K562 (cell line): Measurements from ENCODE around the gene TRAPPC12. TPM values are rescaled to one million over a fixed set of nuclear protein-coding genes. Genes with fewer than 3 reads are reported as not detected.

Source experiments
- BACH1 ChIP-seq: fragments of 200-800 bp; sonication (Bioruptor generic); IDR thresholded peaks from 2 replicates; pipeline ENCODE4 v1.6.1; 2016; ENCODE audit warnings: missing genetic modification characterization, missing compliant biosample characterization
- NR2F6 ChIP-seq: fragments of 450-650 bp; formaldehyde crosslinking; IDR thresholded peaks from 2 replicates; pipeline ENCODE4 v1.4.0; 2020; ENCODE audit warnings: mild to moderate bottlenecking
- TSC22D4 ChIP-seq: fragments of 450-650 bp; IDR thresholded peaks from 2 replicates; pipeline ENCODE4 v1.6.1; 2016; ENCODE audit warnings: missing genetic modification characterization, missing biosample characterization, control low read depth
- polyA plus RNA-seq, 8 experiments: library from polyadenylated mRNA; depleted of rRNA in 4 of 8; stranded (reverse) in 5 of 8; unstranded in 3 of 8; fragments of >200 nt; fragmentation: Nextera tagmentation in 2 of 8; fragmentation: Illumina TruSeq in 1 of 8; extraction: Ambion mirVana in 2 of 8; extraction: Trizol in 1 of 8; gene quantifications; 2 replicates each; pipeline versions ENCODE4 v1.2.1 to v1.2.3, GENCODE V29; 2011 to 2014; ENCODE audit warnings: inconsistent platforms in 1 of 8, missing spikeins in 1 of 8
- total RNA-seq, 7 experiments: library from RNA; depleted of rRNA in 6 of 7; stranded (reverse); fragments of >200 nt in 6 of 7; fragmentation: Illumina TruSeq in 2 of 7; extraction: Trizol in 2 of 7; gene quantifications; 2 replicates each; pipeline versions ENCODE4 v1.2.1 to v1.2.3, GENCODE V29; 2011 to 2021; ENCODE audit warnings: low replicate concordance in 1 of 7
- TF ChIP-seq, protein P1 (sequence below): fragments of 450-650 bp; IDR thresholded peaks from 2 replicates; pipeline ENCODE4 v1.6.1; 2016; ENCODE audit warnings: mild to moderate bottlenecking, moderate library complexity

Gene TRAPPC12
- total and polyA plus RNA-seq, 9 of the 15 experiments (the other 6 are each of a cell fraction or from before 2014, with no cell fraction given): 8.0 to 75.2 (median 39.1) TPM

DNA sequence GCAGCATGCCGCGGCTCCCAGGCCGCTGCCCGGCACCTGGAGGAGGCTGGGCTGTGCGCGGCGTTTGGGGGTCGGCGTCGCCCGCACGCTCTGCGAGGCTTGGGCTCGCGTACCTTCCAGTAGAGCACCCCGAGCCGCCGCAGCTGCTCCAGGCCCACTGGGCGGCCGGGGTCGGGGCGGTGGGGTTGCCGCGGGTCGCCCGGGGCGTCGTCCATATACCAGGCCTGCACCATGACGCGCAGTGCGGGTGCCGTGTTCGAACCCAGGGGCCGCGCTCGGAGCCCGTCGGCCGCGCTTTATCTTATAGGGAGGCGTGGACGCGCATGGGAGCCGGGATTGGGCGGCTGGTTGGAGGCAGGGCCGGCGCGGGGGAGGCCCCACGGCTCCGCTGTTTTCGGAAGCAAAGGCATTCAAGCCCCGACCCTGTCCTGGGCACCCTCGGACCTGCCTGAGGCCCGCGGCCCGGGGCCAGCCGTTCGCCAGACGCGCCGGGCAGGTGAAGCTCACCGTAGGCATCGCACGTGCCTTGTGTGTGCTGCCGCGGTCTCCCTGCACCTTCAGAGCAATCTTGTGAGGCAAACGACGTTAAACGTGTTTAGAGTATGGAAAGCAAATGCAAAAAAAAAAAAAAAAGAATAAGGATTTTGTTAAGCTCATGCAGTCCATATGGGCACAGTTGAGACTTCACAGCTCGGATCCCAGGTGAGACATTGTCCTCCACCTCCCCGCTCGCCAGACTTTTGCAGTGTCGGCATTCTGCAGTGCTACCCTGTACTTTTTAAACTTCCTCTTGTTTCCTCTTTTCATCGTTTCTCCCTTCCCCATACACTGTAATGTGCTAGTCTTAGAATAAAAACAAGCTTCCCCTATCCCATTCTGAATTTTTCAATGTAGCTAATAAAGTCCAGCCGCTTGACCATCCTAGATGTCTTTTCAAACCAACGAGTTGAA is 140.0 kb downstream of the TRAPPC12 start, which contains the start of gene ADI1 (continued):
- TF ChIP-seq, protein P1, sequence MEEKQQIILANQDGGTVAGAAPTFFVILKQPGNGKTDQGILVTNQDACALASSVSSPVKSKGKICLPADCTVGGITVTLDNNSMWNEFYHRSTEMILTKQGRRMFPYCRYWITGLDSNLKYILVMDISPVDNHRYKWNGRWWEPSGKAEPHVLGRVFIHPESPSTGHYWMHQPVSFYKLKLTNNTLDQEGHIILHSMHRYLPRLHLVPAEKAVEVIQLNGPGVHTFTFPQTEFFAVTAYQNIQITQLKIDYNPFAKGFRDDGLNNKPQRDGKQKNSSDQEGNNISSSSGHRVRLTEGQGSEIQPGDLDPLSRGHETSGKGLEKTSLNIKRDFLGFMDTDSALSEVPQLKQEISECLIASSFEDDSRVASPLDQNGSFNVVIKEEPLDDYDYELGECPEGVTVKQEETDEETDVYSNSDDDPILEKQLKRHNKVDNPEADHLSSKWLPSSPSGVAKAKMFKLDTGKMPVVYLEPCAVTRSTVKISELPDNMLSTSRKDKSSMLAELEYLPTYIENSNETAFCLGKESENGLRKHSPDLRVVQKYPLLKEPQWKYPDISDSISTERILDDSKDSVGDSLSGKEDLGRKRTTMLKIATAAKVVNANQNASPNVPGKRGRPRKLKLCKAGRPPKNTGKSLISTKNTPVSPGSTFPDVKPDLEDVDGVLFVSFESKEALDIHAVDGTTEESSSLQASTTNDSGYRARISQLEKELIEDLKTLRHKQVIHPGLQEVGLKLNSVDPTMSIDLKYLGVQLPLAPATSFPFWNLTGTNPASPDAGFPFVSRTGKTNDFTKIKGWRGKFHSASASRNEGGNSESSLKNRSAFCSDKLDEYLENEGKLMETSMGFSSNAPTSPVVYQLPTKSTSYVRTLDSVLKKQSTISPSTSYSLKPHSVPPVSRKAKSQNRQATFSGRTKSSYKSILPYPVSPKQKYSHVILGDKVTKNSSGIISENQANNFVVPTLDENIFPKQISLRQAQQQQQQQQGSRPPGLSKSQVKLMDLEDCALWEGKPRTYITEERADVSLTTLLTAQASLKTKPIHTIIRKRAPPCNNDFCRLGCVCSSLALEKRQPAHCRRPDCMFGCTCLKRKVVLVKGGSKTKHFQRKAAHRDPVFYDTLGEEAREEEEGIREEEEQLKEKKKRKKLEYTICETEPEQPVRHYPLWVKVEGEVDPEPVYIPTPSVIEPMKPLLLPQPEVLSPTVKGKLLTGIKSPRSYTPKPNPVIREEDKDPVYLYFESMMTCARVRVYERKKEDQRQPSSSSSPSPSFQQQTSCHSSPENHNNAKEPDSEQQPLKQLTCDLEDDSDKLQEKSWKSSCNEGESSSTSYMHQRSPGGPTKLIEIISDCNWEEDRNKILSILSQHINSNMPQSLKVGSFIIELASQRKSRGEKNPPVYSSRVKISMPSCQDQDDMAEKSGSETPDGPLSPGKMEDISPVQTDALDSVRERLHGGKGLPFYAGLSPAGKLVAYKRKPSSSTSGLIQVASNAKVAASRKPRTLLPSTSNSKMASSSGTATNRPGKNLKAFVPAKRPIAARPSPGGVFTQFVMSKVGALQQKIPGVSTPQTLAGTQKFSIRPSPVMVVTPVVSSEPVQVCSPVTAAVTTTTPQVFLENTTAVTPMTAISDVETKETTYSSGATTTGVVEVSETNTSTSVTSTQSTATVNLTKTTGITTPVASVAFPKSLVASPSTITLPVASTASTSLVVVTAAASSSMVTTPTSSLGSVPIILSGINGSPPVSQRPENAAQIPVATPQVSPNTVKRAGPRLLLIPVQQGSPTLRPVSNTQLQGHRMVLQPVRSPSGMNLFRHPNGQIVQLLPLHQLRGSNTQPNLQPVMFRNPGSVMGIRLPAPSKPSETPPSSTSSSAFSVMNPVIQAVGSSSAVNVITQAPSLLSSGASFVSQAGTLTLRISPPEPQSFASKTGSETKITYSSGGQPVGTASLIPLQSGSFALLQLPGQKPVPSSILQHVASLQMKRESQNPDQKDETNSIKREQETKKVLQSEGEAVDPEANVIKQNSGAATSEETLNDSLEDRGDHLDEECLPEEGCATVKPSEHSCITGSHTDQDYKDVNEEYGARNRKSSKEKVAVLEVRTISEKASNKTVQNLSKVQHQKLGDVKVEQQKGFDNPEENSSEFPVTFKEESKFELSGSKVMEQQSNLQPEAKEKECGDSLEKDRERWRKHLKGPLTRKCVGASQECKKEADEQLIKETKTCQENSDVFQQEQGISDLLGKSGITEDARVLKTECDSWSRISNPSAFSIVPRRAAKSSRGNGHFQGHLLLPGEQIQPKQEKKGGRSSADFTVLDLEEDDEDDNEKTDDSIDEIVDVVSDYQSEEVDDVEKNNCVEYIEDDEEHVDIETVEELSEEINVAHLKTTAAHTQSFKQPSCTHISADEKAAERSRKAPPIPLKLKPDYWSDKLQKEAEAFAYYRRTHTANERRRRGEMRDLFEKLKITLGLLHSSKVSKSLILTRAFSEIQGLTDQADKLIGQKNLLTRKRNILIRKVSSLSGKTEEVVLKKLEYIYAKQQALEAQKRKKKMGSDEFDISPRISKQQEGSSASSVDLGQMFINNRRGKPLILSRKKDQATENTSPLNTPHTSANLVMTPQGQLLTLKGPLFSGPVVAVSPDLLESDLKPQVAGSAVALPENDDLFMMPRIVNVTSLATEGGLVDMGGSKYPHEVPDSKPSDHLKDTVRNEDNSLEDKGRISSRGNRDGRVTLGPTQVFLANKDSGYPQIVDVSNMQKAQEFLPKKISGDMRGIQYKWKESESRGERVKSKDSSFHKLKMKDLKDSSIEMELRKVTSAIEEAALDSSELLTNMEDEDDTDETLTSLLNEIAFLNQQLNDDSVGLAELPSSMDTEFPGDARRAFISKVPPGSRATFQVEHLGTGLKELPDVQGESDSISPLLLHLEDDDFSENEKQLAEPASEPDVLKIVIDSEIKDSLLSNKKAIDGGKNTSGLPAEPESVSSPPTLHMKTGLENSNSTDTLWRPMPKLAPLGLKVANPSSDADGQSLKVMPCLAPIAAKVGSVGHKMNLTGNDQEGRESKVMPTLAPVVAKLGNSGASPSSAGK: peak; percentile 93
- TF ChIP-seq BACH1 (tag) (no peak), NR2F6 (CRISPR knock-in tag) (peak; percentile 39; the same call in 1 of the 2 replicates), TSC22D4 (tag) (no peak)
